ENCODE results near the gene OR2A14.

OR2A14 gene, protein sequence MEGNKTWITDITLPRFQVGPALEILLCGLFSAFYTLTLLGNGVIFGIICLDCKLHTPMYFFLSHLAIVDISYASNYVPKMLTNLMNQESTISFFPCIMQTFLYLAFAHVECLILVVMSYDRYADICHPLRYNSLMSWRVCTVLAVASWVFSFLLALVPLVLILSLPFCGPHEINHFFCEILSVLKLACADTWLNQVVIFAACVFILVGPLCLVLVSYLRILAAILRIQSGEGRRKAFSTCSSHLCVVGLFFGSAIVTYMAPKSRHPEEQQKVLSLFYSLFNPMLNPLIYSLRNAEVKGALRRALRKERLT

DNA sequence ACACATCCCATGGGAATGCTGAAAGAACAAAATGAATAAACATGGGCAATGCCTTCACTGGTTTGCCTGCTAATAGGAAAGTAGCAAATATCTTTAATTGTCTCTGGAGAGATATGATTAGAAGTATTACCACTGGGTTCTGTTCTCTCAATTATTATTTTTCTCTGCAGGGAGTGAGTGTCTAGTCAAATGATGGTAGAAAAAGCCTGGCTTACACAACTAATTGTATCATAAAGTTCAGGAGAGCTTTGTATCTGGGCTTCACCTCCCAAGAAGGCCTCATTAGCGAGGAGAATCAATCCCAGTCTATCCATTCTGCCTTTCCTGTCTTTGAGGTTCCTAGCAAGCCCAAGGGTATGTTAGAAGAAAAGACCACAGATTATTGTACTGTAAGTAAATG is at the start of gene OR2A14:
Gene OR2A14 (plus strand): TSS at position 301 of the 400 bp plus-strand sequence. CDS start 5,937 bp downstream, outside the sequence.
- ATAC-seq = no peak

DNA sequence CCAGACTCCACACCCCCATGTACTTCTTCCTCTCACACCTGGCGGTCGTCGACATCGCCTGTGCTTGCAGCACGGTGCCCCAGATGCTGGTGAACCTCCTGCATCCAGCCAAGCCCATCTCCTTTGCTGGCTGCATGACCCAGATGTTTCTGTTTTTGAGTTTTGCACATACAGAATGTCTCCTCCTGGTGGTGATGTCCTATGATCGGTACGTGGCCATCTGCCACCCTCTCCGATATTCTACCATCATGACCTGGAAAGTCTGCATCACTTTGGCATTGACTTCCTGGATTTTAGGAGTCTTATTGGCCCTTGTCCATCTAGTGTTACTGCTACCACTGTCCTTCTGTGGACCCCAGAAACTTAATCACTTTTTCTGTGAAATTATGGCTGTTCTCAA is 48.6 kb upstream of the OR2A14 start:
- no peak for TF ChIP-seq ZC3H10 (CRISPR knock-in tag; IDR thresholded peaks at IDR 0.05)
- TF ChIP-seq CSRNP3 (CRISPR knock-in tag; IDR thresholded peaks at IDR 0.05) = no peak
- TF ChIP-seq, protein P1, sequence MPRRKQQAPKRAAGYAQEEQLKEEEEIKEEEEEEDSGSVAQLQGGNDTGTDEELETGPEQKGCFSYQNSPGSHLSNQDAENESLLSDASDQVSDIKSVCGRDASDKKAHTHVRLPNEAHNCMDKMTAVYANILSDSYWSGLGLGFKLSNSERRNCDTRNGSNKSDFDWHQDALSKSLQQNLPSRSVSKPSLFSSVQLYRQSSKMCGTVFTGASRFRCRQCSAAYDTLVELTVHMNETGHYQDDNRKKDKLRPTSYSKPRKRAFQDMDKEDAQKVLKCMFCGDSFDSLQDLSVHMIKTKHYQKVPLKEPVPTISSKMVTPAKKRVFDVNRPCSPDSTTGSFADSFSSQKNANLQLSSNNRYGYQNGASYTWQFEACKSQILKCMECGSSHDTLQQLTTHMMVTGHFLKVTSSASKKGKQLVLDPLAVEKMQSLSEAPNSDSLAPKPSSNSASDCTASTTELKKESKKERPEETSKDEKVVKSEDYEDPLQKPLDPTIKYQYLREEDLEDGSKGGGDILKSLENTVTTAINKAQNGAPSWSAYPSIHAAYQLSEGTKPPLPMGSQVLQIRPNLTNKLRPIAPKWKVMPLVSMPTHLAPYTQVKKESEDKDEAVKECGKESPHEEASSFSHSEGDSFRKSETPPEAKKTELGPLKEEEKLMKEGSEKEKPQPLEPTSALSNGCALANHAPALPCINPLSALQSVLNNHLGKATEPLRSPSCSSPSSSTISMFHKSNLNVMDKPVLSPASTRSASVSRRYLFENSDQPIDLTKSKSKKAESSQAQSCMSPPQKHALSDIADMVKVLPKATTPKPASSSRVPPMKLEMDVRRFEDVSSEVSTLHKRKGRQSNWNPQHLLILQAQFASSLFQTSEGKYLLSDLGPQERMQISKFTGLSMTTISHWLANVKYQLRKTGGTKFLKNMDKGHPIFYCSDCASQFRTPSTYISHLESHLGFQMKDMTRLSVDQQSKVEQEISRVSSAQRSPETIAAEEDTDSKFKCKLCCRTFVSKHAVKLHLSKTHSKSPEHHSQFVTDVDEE (CRISPR knock-in tag; IDR thresholded peaks at IDR 0.05) = no peak
- no peak for TF ChIP-seq GLIS3 (CRISPR knock-in tag; IDR thresholded peaks at IDR 0.05)
- TF ChIP-seq ZNF8 (CRISPR knock-in tag; IDR thresholded peaks at IDR 0.05) = no peak
- TF ChIP-seq POU6F1 (CRISPR knock-in tag; IDR thresholded peaks at IDR 0.05; ENCODE audit: borderline replicate concordance, low read depth) = no peak
- no peak for TF ChIP-seq ESRRG (CRISPR knock-in tag; IDR thresholded peaks at IDR 0.05)
- no peak for TF ChIP-seq TCF4 (CRISPR knock-in tag; IDR thresholded peaks at IDR 0.05; ENCODE audit: borderline replicate concordance)
- TF ChIP-seq, protein P2, sequence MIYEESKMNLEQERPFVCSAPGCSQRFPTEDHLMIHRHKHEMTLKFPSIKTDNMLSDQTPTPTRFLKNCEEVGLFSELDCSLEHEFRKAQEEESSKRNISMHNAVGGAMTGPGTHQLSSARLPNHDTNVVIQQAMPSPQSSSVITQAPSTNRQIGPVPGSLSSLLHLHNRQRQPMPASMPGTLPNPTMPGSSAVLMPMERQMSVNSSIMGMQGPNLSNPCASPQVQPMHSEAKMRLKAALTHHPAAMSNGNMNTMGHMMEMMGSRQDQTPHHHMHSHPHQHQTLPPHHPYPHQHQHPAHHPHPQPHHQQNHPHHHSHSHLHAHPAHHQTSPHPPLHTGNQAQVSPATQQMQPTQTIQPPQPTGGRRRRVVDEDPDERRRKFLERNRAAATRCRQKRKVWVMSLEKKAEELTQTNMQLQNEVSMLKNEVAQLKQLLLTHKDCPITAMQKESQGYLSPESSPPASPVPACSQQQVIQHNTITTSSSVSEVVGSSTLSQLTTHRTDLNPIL (CRISPR knock-in tag; IDR thresholded peaks at IDR 0.05; ENCODE audit: low read depth) = no peak
- no peak for TF ChIP-seq ISL1 (CRISPR knock-in tag; IDR thresholded peaks at IDR 0.05)
- no peak for TF ChIP-seq PPARA (CRISPR knock-in tag; IDR thresholded peaks at IDR 0.05; ENCODE audit: borderline replicate concordance)
- TF ChIP-seq ARNTL (CRISPR knock-in tag; IDR thresholded peaks at IDR 0.05; ENCODE audit: borderline replicate concordance, low read depth) = no peak
- TF ChIP-seq CSDC2 (CRISPR knock-in tag; IDR thresholded peaks at IDR 0.05) = no peak
- TF ChIP-seq OSR1 (CRISPR knock-in tag; IDR thresholded peaks at IDR 0.05) = no peak
- ATAC-seq = no peak

More for the DNA sequence above, at the start of gene OR2A14:
- no peak for TF ChIP-seq SNAI2 (CRISPR knock-in tag; IDR thresholded peaks at IDR 0.05)
- TF ChIP-seq ZNF8 (CRISPR knock-in tag; IDR thresholded peaks at IDR 0.05) = no peak
- no peak for TF ChIP-seq PPARA (CRISPR knock-in tag; IDR thresholded peaks at IDR 0.05; ENCODE audit: borderline replicate concordance)
- no peak for TF ChIP-seq CSDC2 (CRISPR knock-in tag; IDR thresholded peaks at IDR 0.05)
- no peak for TF ChIP-seq ZFP3 (CRISPR knock-in tag; IDR thresholded peaks at IDR 0.05)
- TF ChIP-seq, protein P1 (CRISPR knock-in tag; IDR thresholded peaks at IDR 0.05) = no peak
- TF ChIP-seq TCF4 (CRISPR knock-in tag; IDR thresholded peaks at IDR 0.05; ENCODE audit: borderline replicate concordance) = no peak
- TF ChIP-seq, protein P2 (CRISPR knock-in tag; IDR thresholded peaks at IDR 0.05; ENCODE audit: low read depth) = no peak
- TF ChIP-seq RARB (CRISPR knock-in tag; IDR thresholded peaks at IDR 0.05) = no peak
- TF ChIP-seq ZC3H10 (CRISPR knock-in tag; IDR thresholded peaks at IDR 0.05) = no peak
- no peak for TF ChIP-seq ISL1 (CRISPR knock-in tag; IDR thresholded peaks at IDR 0.05)
- no peak for TF ChIP-seq ARNTL (CRISPR knock-in tag; IDR thresholded peaks at IDR 0.05; ENCODE audit: borderline replicate concordance, low read depth)
- no peak for TF ChIP-seq ZNF565 (CRISPR knock-in tag; conservative IDR thresholded peaks at IDR 0.05; ENCODE audit: low read depth)
- no peak for TF ChIP-seq TOX (CRISPR knock-in tag; IDR thresholded peaks at IDR 0.05; ENCODE audit: borderline replicate concordance)
